Measurements from ENCODE around the gene CAPN10. TPM values are rescaled to one million over a fixed set of nuclear protein-coding genes. Genes with fewer than 3 reads are reported as not detected.

Gene CAPN10
- total RNA-seq, 4 donors from 2014 or later, result 28.0 to 66.3 (median 54.8) TPM

DNA sequence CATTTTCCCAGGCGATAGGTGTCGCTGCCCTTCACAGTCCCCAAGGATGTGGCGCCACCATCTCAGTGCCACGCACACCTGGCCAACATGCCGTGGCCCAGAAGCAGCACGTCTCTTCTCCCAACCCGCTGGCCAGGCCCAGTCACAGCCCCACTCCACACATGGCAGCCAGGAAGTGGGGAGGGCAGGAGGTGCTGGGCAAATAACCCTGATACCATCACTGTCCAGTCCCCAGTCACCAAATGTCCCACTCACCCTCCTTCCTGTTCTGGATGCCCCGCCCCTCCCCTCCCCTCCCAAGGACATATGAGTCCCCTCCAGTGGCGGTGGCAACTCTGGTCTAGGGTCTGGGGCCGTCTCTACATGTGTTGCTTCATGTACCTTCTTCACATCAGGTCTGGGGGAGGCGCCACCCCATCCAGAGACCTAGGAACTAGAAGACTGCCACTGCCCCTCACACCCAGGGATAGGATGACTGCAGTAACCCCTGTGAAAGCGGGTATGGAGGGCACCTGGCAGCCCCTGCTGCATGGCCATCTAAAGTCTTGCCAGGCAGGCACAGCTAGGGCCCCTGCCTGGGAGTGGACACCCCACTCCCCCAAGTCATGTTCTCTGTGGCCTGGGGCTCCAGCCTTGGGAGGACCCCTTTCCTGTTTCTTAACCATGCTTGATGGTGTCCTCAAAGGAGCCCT is 7.3 kb upstream of the CAPN10 start:
- H3K36me3 ChIP-seq, result peaks cover 0 to 64% (median 21%) of the 10 kb centered on the region in 3 donors
- TF ChIP-seq POLR2A (IDR thresholded peaks at IDR 0.05), result no peak
- no peak for TF ChIP-seq EP300 (IDR thresholded peaks at IDR 0.05)
- TF ChIP-seq, protein P1, sequence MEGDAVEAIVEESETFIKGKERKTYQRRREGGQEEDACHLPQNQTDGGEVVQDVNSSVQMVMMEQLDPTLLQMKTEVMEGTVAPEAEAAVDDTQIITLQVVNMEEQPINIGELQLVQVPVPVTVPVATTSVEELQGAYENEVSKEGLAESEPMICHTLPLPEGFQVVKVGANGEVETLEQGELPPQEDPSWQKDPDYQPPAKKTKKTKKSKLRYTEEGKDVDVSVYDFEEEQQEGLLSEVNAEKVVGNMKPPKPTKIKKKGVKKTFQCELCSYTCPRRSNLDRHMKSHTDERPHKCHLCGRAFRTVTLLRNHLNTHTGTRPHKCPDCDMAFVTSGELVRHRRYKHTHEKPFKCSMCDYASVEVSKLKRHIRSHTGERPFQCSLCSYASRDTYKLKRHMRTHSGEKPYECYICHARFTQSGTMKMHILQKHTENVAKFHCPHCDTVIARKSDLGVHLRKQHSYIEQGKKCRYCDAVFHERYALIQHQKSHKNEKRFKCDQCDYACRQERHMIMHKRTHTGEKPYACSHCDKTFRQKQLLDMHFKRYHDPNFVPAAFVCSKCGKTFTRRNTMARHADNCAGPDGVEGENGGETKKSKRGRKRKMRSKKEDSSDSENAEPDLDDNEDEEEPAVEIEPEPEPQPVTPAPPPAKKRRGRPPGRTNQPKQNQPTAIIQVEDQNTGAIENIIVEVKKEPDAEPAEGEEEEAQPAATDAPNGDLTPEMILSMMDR (IDR thresholded peaks at IDR 0.05), result no peak
- H3K4me1 ChIP-seq, result peaks cover 0 to 59% (median 17%) of the 10 kb centered on the region in 4 donors
- peak overlapping the region in 3 of 4 donors; percentile 65 to 90 (median 77) for H3K27ac ChIP-seq
- WGBS, 2 donors, result 87 to 95% methylated on average over 12 of the region's 12 CpGs
- no peak overlapping the region for H3K4me3 ChIP-seq
- no peaks in the 10 kb centered on the region for H3K27me3 ChIP-seq
- peaks cover 0 to 7% (median 0%) of the 10 kb centered on the region in 4 donors for H3K9me3 ChIP-seq
- DNase-seq (ENCODE audit: low spot score in 2 of 2), result no peak

DNA sequence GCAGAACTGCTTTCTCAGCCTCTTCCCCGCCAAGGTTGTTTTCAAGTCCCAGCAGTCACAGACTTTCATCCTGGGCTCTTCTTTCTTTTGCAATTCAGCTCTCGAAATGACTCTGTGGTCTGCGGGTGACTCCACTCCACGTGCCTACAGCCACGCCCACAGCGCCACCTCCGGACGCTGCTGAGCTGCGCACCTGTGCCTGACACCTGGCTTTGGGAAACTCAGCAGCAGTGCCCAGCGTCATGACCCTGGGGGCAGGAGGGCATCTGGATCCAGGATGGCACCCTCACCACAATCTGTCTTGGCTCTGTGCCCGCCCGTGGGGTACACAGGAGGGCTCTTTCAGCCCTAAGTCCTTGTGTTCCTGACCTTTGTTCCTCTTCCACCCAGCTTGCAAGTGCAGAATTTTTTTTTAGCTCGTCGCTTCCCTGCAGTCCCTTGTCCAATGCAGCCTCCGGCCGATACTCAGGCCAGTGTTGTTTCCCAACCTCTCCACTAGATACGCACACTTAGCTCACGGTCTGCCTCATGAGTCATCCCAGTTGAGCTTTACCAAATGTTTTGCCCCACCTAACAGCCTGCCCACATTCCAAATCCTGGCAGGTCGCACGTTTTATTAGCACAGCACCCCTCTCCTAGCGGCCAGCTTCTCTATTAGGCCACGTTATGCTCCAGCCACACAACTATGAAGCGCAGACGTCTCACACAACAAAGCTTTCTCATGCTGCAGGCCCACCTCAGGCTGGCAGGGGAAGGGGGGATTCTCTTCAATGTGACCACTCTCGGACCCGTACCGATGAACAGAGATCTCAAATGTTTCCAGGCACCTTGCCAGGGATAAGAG is 6.5 kb upstream of the CAPN10 start:
- Histone ChIP-seq H3K4me1 (peaks cover 0 to 67% (median 25%) of the 10 kb centered on the region in 4 donors), H3K9me3 (peaks cover 0 to 7% (median 0%) of the 10 kb centered on the region in 4 donors), H3K27me3 (no peaks in the 10 kb centered on the region), H3K36me3 (peaks cover 0 to 64% (median 21%) of the 10 kb centered on the region in 3 donors), H3K4me3 (peak overlapping the region in 1 of 4 donors; percentile 7), H3K27ac (peak overlapping the region in 3 of 4 donors; percentile 65 to 90 (median 77))
- DNase-seq (ENCODE audit: low spot score in 2 of 2), result no peak
- TF ChIP-seq, protein P1 (IDR thresholded peaks at IDR 0.05), result peak in 2 of 5 experiments; percentile 36 to 44
- TF ChIP-seq POLR2A (IDR thresholded peaks at IDR 0.05), result no peak
- 57 to 61% methylated on average over 27 of the region's 27 CpGs for WGBS, 2 donors

DNA sequence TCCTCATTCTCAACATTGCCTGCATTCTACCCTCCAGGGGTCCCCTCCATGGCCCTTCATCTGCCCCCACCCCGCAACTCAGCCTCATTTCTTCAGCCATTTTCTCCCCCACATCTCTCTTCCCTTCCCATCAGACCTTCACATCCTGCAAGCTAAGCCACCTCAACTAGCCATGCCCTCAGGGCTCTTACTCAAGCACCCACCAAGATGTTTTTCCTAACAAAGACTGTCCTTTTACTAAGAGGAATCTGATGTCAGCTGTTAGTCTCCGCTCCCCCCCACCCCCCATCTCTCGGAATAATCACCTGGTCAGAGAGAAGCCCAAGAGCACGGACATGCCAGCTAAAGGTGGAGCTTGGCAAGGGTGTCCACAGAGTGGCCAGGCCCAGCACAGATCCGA is 4.7 kb upstream of the CAPN10 start:
- Histone ChIP-seq H3K4me1 (peaks cover 0 to 75% (median 33%) of the 10 kb centered on the region in 4 donors), H3K9me3 (peaks cover 0 to 7% (median 0%) of the 10 kb centered on the region in 4 donors), H3K4me3 (peak overlapping the region in 1 of 4 donors; percentile 12), H3K27me3 (no peaks in the 10 kb centered on the region), H3K36me3 (peaks cover 0 to 46% (median 7%) of the 10 kb centered on the region in 3 donors), H3K27ac (peak overlapping the region in 2 of 4 donors; percentile 77 to 96)
- no peak for DNase-seq (ENCODE audit: low spot score in 2 of 2)
- TF ChIP-seq POLR2A (IDR thresholded peaks at IDR 0.05) (no peak), EP300 (IDR thresholded peaks at IDR 0.05) (no peak)
- TF ChIP-seq, protein P1 (IDR thresholded peaks at IDR 0.05), result no peak
- 71 to 74% methylated on average over 5 of the region's 5 CpGs for WGBS, 2 donors

DNA sequence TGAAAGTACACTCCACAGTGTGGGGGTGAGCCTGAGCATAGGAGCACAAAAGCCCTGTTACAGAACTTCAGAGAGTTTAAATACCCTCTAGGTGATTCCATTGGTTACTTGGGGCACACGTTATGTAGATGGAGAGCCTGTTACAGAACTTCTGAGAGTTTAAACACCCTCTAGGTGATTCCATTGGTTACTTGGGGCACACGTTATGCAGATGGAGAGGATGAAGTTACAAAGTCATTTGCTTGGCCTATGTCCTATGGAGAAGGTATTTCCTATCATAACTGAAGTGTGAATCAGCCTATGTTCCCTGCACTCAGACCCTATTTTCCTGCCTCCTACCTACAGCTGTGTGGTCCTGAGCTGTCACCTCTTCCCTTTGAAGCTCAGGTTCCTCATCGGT is 3.8 kb upstream of the CAPN10 start:
- 58 to 67% methylated on average over 3 of the region's 3 CpGs for WGBS, 2 donors
- peaks cover 0 to 37% (median 4%) of the 10 kb centered on the region in 3 donors for H3K36me3 ChIP-seq
- H3K4me1 ChIP-seq, result peaks cover 0 to 79% (median 40%) of the 10 kb centered on the region in 4 donors
- H3K9me3 ChIP-seq, result peaks cover 0 to 7% (median 0%) of the 10 kb centered on the region in 4 donors
- H3K27ac ChIP-seq, result peak overlapping the region in 2 of 4 donors; percentile 77 to 96
- TF ChIP-seq POLR2A (IDR thresholded peaks at IDR 0.05) (no peak), EP300 (IDR thresholded peaks at IDR 0.05) (no peak)
- TF ChIP-seq, protein P1 (IDR thresholded peaks at IDR 0.05), result no peak
- H3K27me3 ChIP-seq, result no peaks in the 10 kb centered on the region
- H3K4me3 ChIP-seq, result no peak overlapping the region
- no peak for DNase-seq (ENCODE audit: low spot score in 2 of 2)

All from tibial nerve (tissue), 4 donors.